Gastrocnemius medialis (tissue), 4 donors: ENCODE results near the gene CCNF. TPM values are rescaled to one million over a fixed set of nuclear protein-coding genes. Genes with fewer than 3 reads are reported as not detected.

Experiments
- ATAC-seq, 2 donors: fragments of 150-250 bp; one replicate each; pipeline ENCODE4 v1.9.1; 2016
- DNase-seq, 2 donors: peaks; one replicate each; pipeline ENCODE4 v3.0.0-alpha.2; 2019
- H3K27ac ChIP-seq, 4 donors: fragments of 200-600 bp; sonication (generic); 1 replicate in 1 of 4; 2 replicates in 3 of 4; pipeline ENCODE4 v1.5.1; 2016 to 2018; ENCODE audit warnings: mild to moderate bottlenecking in 2 of 4, moderate library complexity in 1 of 4
- H3K27me3 ChIP-seq, 3 donors: fragments of 200-600 bp; sonication (generic) in 2 of 3; 1 replicate in 1 of 3; 2 replicates in 2 of 3; pipeline versions ENCODE4 v1.5.1 to v1.6.0; 2016 to 2019; ENCODE audit warnings: mild to moderate bottlenecking in 1 of 3, moderate library complexity in 1 of 3
- H3K36me3 ChIP-seq, 2 donors: fragments of 200-600 bp; sonication (generic) in 1 of 2; one replicate each; pipeline ENCODE4 v1.5.1; 2017 to 2018
- H3K4me1 ChIP-seq, 2 donors: fragments of 200-600 bp; sonication (generic) in 1 of 2; one replicate each; pipeline ENCODE4 v1.5.1; 2016 to 2017; ENCODE audit warnings: mild to moderate bottlenecking in 2 of 2
- H3K4me3 ChIP-seq, 4 donors: fragments of 200-600 bp; sonication (generic) in 3 of 4; 1 replicate in 1 of 4; 2 replicates in 3 of 4; pipeline ENCODE4 v1.5.1; 2016 to 2019; ENCODE audit warnings: mild to moderate bottlenecking in 2 of 4
- H3K9me3 ChIP-seq, 3 donors: fragments of 200-600 bp; sonication (generic) in 2 of 3; 1 replicate in 1 of 3; 2 replicates in 2 of 3; pipeline ENCODE4 v1.5.1; 2016 to 2019
- CTCF ChIP-seq, 5 experiments: fragments of 450-650 bp in 3 of 5; fragments of 200-600 bp in 2 of 5; sonication (generic) in 2 of 5; IDR thresholded peaks in 4 of 5; conservative IDR thresholded peaks in 1 of 5; 1 replicate in 4 of 5; 2 replicates in 1 of 5; pipeline ENCODE4 v1.5.1; 2016 to 2019; ENCODE audit warnings: antibody characterized with exemption in 5 of 5, mild to moderate bottlenecking in 3 of 5, moderate library complexity in 3 of 5
- POLR2A ChIP-seq, 2 donors: fragments of 450-650 bp; IDR thresholded peaks; one replicate each; pipeline ENCODE4 v1.6.1; 2017; ENCODE audit warnings: antibody characterized with exemption in 2 of 2, mild to moderate bottlenecking in 2 of 2, moderate library complexity in 2 of 2
- in situ Hi-C, 4 donors: fragments of 200-750 bp; cut with MboI; loops; one replicate each; pipeline versions ENCODE4 v1.15.0 to v1.8.0; 2017; ENCODE audit warnings: low sequenced_read_pairs in 4 of 4
- intact Hi-C: fragments of 100-400 bp; cut with DNase I; formaldehyde crosslinking; loops from one replicate; pipeline ENCODE4 v1.15.1; 2023; ENCODE audit warnings: low total_unique reads
- total RNA-seq, 4 donors: library from RNA; depleted of rRNA; stranded (reverse); fragments of >200 nt; gene quantifications; one replicate each; pipeline versions ENCODE4 v1.1.0 to v1.2.3, GENCODE V29; 2016

The CCNF gene
- total RNA-seq, 4 donors from 2014 or later, result 1.8 to 3.6 (median 2.4) TPM

DNA sequence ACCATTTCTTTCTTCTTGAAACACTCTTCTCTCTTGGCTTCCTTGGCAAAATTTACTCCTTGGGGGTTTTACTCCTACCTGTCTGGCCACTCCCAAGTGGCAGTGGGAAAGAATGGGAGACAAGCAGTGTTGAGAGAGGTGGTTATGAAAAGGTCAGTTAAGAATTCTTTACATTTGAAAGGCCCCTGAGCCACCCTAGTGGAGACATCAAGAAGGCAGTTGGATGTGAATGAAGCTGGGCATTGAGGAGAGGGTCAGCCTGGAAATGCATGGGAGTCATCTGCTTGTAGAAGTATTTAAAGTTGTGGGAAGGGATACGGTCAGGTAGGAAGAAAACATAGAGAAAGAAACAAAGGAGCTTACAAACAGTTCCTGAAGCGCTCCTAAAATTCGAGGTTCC, 42.3 kb upstream of the CCNF start:
- ATAC-seq, result no peak

DNA sequence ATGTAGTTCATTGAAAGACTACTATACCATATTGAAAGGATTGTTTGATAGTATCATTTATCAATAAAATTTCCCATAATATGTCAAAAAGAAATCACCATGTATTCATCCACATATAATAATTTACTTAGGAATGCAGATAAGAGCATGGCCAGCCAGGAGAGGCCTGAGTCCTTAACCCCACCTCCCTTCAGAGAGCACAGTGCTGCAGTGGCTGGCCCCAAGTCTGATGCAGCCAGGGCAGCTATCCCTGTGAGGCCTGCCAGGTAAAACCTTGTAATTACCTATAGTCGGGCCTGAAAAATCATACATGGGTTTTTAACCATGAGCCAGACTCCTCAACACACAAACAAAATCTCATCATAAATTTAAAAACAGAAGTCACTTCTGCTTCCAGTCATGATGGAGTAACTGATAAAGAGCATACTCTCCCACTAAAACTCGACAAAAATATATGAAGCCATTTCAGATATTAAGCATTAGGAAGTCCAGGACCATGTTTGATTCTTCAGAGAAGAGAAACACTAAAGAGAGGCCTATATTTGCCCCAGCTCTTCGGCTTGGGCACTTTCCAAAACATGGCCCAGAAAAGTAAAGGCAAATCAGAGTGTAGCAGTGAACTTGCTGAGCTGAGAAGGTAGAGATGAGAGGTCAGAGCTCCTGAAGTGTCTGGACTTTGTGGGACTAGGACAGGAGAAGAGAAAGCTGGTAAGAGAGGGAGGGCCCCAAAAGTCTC, 40.9 kb upstream of the CCNF start:
- Histone ChIP-seq H3K27ac (no peak overlapping the region), H3K4me1 (no peaks in the 10 kb centered on the region), H3K36me3 (no peaks in the 10 kb centered on the region), H3K9me3 (no peaks in the 10 kb centered on the region), H3K27me3 (no peaks in the 10 kb centered on the region), H3K4me3 (no peak overlapping the region)
- DNase-seq, result no peak
- intact Hi-C loops (no loop called here), in situ Hi-C loops (no loop called here)
- ATAC-seq, result no peak
- TF ChIP-seq CTCF (IDR thresholded peaks at IDR 0.05 in 4 of 5, conservative IDR thresholded peaks at IDR 0.05 in 1 of 5), result no peak
- no peak for TF ChIP-seq POLR2A (IDR thresholded peaks at IDR 0.05)

More for the DNA sequence above, 42.3 kb upstream of the CCNF start:
- DNase-seq, result no peak
- Histone ChIP-seq H3K9me3 (no peaks in the 10 kb centered on the region), H3K27ac (no peak overlapping the region), H3K4me3 (no peak overlapping the region), H3K4me1 (no peaks in the 10 kb centered on the region), H3K27me3 (no peaks in the 10 kb centered on the region), H3K36me3 (no peaks in the 10 kb centered on the region)
- TF ChIP-seq CTCF (IDR thresholded peaks at IDR 0.05 in 4 of 5, conservative IDR thresholded peaks at IDR 0.05 in 1 of 5) (no peak), POLR2A (IDR thresholded peaks at IDR 0.05) (no peak)
- intact Hi-C loops (no loop called here), in situ Hi-C loops (no loop called here)

- intact Hi-C loops (no loop called here), in situ Hi-C loops (no loop called here)
- Histone ChIP-seq H3K27ac (no peak overlapping the region), H3K9me3 (no peaks in the 10 kb centered on the region), H3K4me3 (no peak overlapping the region), H3K4me1 (no peaks in the 10 kb centered on the region), H3K36me3 (no peaks in the 10 kb centered on the region), H3K27me3 (no peaks in the 10 kb centered on the region)
- TF ChIP-seq POLR2A (IDR thresholded peaks at IDR 0.05), result no peak
- TF ChIP-seq CTCF (IDR thresholded peaks at IDR 0.05 in 4 of 5, conservative IDR thresholded peaks at IDR 0.05 in 1 of 5), result no peak
- no peak for DNase-seq
- no peak for ATAC-seq
These were observed 40.3 kb upstream of the CCNF start for GRCh38 chr16:2388875-2389433.

DNA sequence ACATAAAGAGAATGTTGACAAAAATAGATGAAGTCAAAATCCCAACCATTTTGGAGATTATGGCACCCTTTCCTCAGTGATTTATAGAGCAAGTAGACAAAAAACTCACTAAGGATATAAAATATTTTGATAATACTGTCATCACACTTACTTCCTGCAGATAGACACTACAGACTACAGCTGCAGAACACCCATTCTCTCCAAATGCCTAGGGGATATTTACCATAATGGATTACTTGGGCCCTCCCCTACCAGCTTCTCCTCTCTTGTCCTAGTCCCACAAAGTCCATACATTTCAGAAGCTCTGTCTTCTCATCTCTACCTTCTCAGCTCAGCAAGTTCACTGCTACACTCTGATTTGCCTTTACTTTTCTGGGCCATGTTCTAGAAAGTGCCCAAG, 37.2 kb upstream of the CCNF start:
- no peak overlapping the region for H3K27ac ChIP-seq
- intact Hi-C loops (no loop called here), in situ Hi-C loops (no loop called here)
- DNase-seq, result no peak
- ATAC-seq, result no peak
- H3K36me3 ChIP-seq, result no peaks in the 10 kb centered on the region
- H3K9me3 ChIP-seq, result no peaks in the 10 kb centered on the region
- H3K4me1 ChIP-seq, result no peaks in the 10 kb centered on the region
- H3K27me3 ChIP-seq, result no peaks in the 10 kb centered on the region
- TF ChIP-seq POLR2A (IDR thresholded peaks at IDR 0.05) (no peak), CTCF (IDR thresholded peaks at IDR 0.05 in 4 of 5, conservative IDR thresholded peaks at IDR 0.05 in 1 of 5) (no peak)
- H3K4me3 ChIP-seq, result no peak overlapping the region
